Hepatocyte (in vitro differentiated cells): ENCODE data around the gene KCNN2.

Experiments used
- EZH2 ChIP-seq: fragments of 200-600 bp; sonication (generic); IDR thresholded peaks from 2 replicates; pipeline ENCODE4 v1.6.1; 2016; ENCODE audit warnings: antibody characterized with exemption, mild to moderate bottlenecking, borderline replicate concordance
- EZH2phosphoT487 ChIP-seq: fragments of 200-600 bp; sonication (generic); IDR thresholded peaks from one replicate; pipeline ENCODE4 v1.6.1; 2018; ENCODE audit warnings: antibody characterized with exemption, mild to moderate bottlenecking, low read depth, moderate library complexity; ENCODE audit not compliant: unreplicated experiment, severe bottlenecking
- TF ChIP-seq, protein P1 (sequence below): fragments of 200-600 bp; sonication (generic); IDR thresholded peaks from 2 replicates; pipeline ENCODE4 v1.5.1; 2016; ENCODE audit warnings: antibody characterized with exemption, mild to moderate bottlenecking; ENCODE audit not compliant: poor library complexity

DNA sequence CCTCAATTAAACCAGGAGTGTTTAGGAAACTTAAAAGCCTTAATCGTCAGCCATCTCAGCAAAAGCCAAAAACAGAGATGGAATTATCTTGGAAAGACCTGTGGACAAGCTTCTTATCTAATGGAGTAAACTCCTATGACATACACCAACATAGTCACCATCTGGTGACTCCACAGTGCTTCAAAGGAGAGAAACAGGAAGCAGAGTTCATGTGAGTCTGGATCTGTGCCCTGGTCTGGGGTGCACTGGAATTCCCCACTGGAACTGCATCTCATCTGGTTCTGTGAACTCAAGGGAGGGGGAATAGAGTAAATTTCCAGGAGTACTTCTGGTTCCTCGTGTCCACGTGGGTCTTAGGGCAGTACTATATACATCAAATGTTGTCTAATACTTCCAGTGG, 36.3 kb upstream of the KCNN2 start:
- TF ChIP-seq EZH2 (no peak), EZH2phosphoT487 (no peak)
- TF ChIP-seq, protein P1, sequence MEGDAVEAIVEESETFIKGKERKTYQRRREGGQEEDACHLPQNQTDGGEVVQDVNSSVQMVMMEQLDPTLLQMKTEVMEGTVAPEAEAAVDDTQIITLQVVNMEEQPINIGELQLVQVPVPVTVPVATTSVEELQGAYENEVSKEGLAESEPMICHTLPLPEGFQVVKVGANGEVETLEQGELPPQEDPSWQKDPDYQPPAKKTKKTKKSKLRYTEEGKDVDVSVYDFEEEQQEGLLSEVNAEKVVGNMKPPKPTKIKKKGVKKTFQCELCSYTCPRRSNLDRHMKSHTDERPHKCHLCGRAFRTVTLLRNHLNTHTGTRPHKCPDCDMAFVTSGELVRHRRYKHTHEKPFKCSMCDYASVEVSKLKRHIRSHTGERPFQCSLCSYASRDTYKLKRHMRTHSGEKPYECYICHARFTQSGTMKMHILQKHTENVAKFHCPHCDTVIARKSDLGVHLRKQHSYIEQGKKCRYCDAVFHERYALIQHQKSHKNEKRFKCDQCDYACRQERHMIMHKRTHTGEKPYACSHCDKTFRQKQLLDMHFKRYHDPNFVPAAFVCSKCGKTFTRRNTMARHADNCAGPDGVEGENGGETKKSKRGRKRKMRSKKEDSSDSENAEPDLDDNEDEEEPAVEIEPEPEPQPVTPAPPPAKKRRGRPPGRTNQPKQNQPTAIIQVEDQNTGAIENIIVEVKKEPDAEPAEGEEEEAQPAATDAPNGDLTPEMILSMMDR, result no peak
